MCF 10A (cell line): ENCODE measurements around the gene C17orf58. TPM values are rescaled to one million over a fixed set of nuclear protein-coding genes. Genes with fewer than 3 reads are reported as not detected.
A peak's percentile ranks its signal among the peaks of the same experiment; 100 is the strongest.

Source experiments
- BruUV-seq: library from RNA; stranded (reverse); fragments of 400-500 nt; replicated peaks from 2 replicates; lab custom pipeline; 2021; lab: Mats Ljungman, UMichigan
- CTCF ChIA-PET: fragments of 300-600 bp; sonication (Branson Sonifier 250); formaldehyde crosslinking; extraction: SDS; loops from one replicate; lab custom pipeline; 2021; ENCODE audit warnings: antibody characterized with exemption, inconsistent platforms; lab: Yijun Ruan, JAX
- POLR2A ChIA-PET: fragments of 300-600, 350-650 bp; sonication (Branson Sonifier 250); formaldehyde crosslinking; extraction: SDS; loops from one replicate; lab custom pipeline; 2020; ENCODE audit warnings: antibody characterized with exemption, inconsistent platforms; lab: Yijun Ruan, JAX
- DNase-seq: peaks from one replicate; pipeline ENCODE4 v3.0.0-alpha.2; 2018; ENCODE audit not compliant: unreplicated experiment
- H3K27ac Mint-ChIP-seq: one replicate; pipeline ENCODE4 v1.8.0; 2022; ENCODE audit warnings: mild to moderate bottlenecking, low read depth, mixed read lengths; ENCODE audit not compliant: unreplicated experiment
- H3K27me3 Mint-ChIP-seq: one replicate; pipeline ENCODE4 v1.8.0; 2022; ENCODE audit warnings: mixed read lengths; ENCODE audit not compliant: insufficient read depth, unreplicated experiment
- H3K36me3 Mint-ChIP-seq: one replicate; pipeline ENCODE4 v1.8.0; 2022; ENCODE audit warnings: mild to moderate bottlenecking, moderate library complexity, mixed read lengths; ENCODE audit not compliant: insufficient read depth, unreplicated experiment
- H3K4me1 Mint-ChIP-seq: one replicate; pipeline ENCODE4 v1.8.0; 2022; ENCODE audit warnings: mixed read lengths; ENCODE audit not compliant: insufficient read depth, unreplicated experiment
- H3K4me3 Mint-ChIP-seq: one replicate; pipeline ENCODE4 v1.8.0; 2022; ENCODE audit warnings: mild to moderate bottlenecking, moderate library complexity, mixed read lengths; ENCODE audit not compliant: unreplicated experiment
- H3K9me3 Mint-ChIP-seq: one replicate; pipeline ENCODE4 v1.8.0; 2022; ENCODE audit warnings: mixed read lengths; ENCODE audit not compliant: unreplicated experiment
- intact Hi-C: fragments of 100-400 bp; cut with micrococcal nuclease; formaldehyde crosslinking; loops from 2 replicates; pipeline ENCODE4 v1.14.1; 2022
- total RNA-seq: library from RNA; stranded (reverse); gene quantifications from 2 replicates; pipeline ENCODE4 v1.2.3, GENCODE V29; 2022
- TF ChIP-seq, protein P1 (sequence below): fragments of 200-600 bp; IDR thresholded peaks from one replicate; pipeline ENCODE4 v1.8.0; 2022; ENCODE audit warnings: antibody characterized with exemption, mild to moderate bottlenecking; ENCODE audit not compliant: unreplicated experiment

Gene C17orf58
- total RNA-seq, 1 experiment from 2014 or later = 9.5 TPM

DNA sequence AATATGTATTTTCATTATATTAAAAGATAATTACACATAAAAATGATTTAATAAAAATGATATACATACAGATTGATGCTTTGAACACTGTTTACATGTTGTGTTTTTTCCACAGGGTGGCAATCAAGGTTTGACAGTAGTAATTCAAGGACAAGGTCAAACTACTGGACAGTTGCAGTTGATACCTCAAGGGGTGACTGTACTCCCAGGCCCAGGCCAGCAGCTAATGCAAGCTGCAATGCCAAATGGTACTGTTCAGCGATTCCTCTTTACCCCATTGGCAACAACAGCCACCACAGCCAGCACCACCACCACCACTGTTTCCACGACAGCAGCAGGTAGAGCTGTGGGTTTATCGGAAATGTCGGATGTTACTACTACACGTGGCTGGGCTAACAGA, 52.2 kb downstream of the C17orf58 start:
- peaks cover 93% of the 10 kb centered on the region for H3K36me3 Mint-ChIP-seq
- POLR2A ChIA-PET = interaction anchor here (0.6 to 0.9 kb wide), 2 partner anchors 10 to 51 kb away, joined by 3 read pairs; no protein-coding TSS in a partner anchor
- no peaks in the 10 kb centered on the region for H3K4me1 Mint-ChIP-seq
- no peaks in the 10 kb centered on the region for H3K27me3 Mint-ChIP-seq
- no peaks in the 10 kb centered on the region for H3K9me3 Mint-ChIP-seq
- TF ChIP-seq, protein P1, sequence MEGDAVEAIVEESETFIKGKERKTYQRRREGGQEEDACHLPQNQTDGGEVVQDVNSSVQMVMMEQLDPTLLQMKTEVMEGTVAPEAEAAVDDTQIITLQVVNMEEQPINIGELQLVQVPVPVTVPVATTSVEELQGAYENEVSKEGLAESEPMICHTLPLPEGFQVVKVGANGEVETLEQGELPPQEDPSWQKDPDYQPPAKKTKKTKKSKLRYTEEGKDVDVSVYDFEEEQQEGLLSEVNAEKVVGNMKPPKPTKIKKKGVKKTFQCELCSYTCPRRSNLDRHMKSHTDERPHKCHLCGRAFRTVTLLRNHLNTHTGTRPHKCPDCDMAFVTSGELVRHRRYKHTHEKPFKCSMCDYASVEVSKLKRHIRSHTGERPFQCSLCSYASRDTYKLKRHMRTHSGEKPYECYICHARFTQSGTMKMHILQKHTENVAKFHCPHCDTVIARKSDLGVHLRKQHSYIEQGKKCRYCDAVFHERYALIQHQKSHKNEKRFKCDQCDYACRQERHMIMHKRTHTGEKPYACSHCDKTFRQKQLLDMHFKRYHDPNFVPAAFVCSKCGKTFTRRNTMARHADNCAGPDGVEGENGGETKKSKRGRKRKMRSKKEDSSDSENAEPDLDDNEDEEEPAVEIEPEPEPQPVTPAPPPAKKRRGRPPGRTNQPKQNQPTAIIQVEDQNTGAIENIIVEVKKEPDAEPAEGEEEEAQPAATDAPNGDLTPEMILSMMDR = no peak
- BruUV-seq = no TSS peak
- no peak overlapping the region for H3K27ac Mint-ChIP-seq
- CTCF ChIA-PET = interaction anchor here (0.6 to 0.7 kb wide), 3 partner anchors 10 to 1414 kb away, joined by 3 read pairs; no protein-coding TSS in a partner anchor
- intact Hi-C loops = no loop called here
- H3K4me3 Mint-ChIP-seq = no peak overlapping the region
- DNase-seq = no peak

DNA sequence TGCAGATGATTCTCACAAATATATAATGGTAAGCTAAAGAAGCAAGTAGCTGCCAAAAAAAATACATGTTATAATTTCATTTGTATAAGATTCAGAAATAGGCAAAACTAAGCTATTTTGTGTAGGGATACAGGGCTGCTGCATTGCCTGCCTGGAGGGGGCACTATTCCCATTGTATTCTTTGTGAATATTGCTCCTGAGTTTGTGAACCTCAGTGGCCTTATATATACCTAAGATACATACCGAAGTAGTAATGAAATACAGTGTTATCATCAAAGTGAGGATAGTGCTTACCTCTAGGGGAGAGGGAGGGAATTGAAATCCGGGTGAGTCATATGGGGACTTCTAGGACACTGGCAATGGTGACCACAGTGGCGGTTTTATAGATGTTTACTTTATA, 53.5 kb downstream of the C17orf58 start:
- no peaks in the 10 kb centered on the region for H3K9me3 Mint-ChIP-seq
- no TSS peak for BruUV-seq
- H3K36me3 Mint-ChIP-seq = peaks cover 91% of the 10 kb centered on the region
- intact Hi-C loops = no loop called here
- ChIA-PET CTCF (interaction anchor here (0.6 to 1.6 kb wide), 7 partner anchors 14 to 525 kb away, joined by 3 to 5 read pairs (median 4); no protein-coding TSS in a partner anchor), POLR2A (interaction anchor here (1.3 kb wide), 1 partner anchor 18 kb away, joined by 4 read pairs; no protein-coding TSS in a partner anchor)
- peak; percentile 15 for DNase-seq
- no peaks in the 10 kb centered on the region for H3K4me1 Mint-ChIP-seq
- no peak overlapping the region for H3K4me3 Mint-ChIP-seq
- no peaks in the 10 kb centered on the region for H3K27me3 Mint-ChIP-seq
- TF ChIP-seq, protein P1 = peak; percentile 6
- no peak overlapping the region for H3K27ac Mint-ChIP-seq

Other genes with a start within 250 kb of the C17orf58 start
- 54.9 and 63.7 TPM in 2 replicates for gene BPTF, start 171.0 kb downstream of the C17orf58 start, total RNA-seq
- 120 and 132 TPM in 2 replicates for gene KPNA2, start 39.3 kb upstream of the C17orf58 start, total RNA-seq